Osteocyte (in vitro differentiated cells): Measurements from ENCODE around the gene ERMP1. TPM values are rescaled to one million over a fixed set of nuclear protein-coding genes. Genes with fewer than 3 reads are reported as not detected.

Source experiments
- DNase-seq: peaks from one replicate; pipeline ENCODE4 v3.0.0; 2021; ENCODE audit warnings: mixed read lengths; ENCODE audit not compliant: unreplicated experiment; ENCODE audit errors: extremely low spot score
- H3K27ac Mint-ChIP-seq: one replicate; pipeline ENCODE4 v1.8.0; 2021; ENCODE audit warnings: mild to moderate bottlenecking, mixed read lengths; ENCODE audit not compliant: unreplicated experiment
- H3K27me3 Mint-ChIP-seq: one replicate; pipeline ENCODE4 v1.8.0; 2021; ENCODE audit warnings: mixed read lengths; ENCODE audit not compliant: unreplicated experiment
- H3K36me3 Mint-ChIP-seq: one replicate; pipeline ENCODE4 v1.8.0; 2021; ENCODE audit warnings: mixed read lengths; ENCODE audit not compliant: unreplicated experiment
- H3K4me1 Mint-ChIP-seq: one replicate; pipeline ENCODE4 v1.8.0; 2021; ENCODE audit warnings: mixed read lengths; ENCODE audit not compliant: unreplicated experiment
- H3K4me3 Mint-ChIP-seq: one replicate; pipeline ENCODE4 v1.8.0; 2021; ENCODE audit warnings: mild to moderate bottlenecking, moderate library complexity, mixed read lengths; ENCODE audit not compliant: unreplicated experiment
- H3K9me3 Mint-ChIP-seq: one replicate; pipeline ENCODE4 v1.8.0; 2021; ENCODE audit warnings: mixed read lengths; ENCODE audit not compliant: unreplicated experiment
- total RNA-seq: library from RNA; stranded (reverse); gene quantifications from 2 replicates; pipeline ENCODE4 v1.2.1, GENCODE V29; 2021
- TF ChIP-seq, protein P1 (sequence below): fragments of 200-600 bp; sonication (generic); IDR thresholded peaks from 2 replicates; pipeline ENCODE4 v1.5.0; 2021; ENCODE audit warnings: antibody characterized with exemption, mild to moderate bottlenecking, moderate library complexity

Gene ERMP1
- total RNA-seq, 1 donor from 2014 or later: 19.7 TPM

DNA sequence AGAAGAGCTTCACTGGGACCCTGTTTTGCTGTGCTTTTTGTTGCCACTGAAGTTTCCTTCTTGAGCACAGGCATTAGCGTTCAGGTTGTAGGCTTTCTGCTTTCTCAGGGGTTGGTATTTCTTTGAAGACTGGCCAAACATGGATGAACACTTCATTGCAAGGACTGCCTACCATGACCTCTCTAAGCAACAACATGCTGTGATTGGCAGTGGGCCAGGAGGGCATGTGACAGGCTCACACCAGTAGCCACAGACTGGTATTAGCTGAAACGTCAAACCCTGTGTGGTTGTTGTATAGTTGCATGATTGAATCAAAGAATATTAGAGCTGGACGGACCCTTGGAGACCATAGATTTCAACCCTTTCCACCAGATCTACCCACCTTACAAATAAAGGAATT, 37.8 kb upstream of the ERMP1 start:
- no peak for DNase-seq
- Mint-ChIP-seq H3K27ac (no peak overlapping the region), H3K4me3 (no peak overlapping the region), H3K4me1 (peaks cover 20% of the 10 kb centered on the region), H3K27me3 (no peaks in the 10 kb centered on the region), H3K36me3 (no peaks in the 10 kb centered on the region), H3K9me3 (no peaks in the 10 kb centered on the region)
- TF ChIP-seq, protein P1, sequence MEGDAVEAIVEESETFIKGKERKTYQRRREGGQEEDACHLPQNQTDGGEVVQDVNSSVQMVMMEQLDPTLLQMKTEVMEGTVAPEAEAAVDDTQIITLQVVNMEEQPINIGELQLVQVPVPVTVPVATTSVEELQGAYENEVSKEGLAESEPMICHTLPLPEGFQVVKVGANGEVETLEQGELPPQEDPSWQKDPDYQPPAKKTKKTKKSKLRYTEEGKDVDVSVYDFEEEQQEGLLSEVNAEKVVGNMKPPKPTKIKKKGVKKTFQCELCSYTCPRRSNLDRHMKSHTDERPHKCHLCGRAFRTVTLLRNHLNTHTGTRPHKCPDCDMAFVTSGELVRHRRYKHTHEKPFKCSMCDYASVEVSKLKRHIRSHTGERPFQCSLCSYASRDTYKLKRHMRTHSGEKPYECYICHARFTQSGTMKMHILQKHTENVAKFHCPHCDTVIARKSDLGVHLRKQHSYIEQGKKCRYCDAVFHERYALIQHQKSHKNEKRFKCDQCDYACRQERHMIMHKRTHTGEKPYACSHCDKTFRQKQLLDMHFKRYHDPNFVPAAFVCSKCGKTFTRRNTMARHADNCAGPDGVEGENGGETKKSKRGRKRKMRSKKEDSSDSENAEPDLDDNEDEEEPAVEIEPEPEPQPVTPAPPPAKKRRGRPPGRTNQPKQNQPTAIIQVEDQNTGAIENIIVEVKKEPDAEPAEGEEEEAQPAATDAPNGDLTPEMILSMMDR: no peak

DNA sequence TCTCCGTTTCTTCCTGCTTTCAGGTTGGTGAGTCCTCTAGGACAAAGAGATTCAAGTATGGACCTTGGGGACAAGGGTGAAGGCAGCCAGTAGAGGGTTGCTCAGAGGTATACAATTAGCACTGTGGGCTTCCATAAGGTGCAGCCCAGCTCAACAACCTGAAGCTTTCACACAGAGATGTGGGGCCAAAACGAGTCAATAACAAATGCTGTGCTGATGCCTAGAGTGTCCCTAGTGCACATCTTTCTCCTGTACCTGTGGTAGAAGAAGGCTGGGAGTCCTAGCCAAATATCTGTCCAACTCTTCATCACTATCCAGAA, 37.1 kb upstream of the ERMP1 start:
- no peak for DNase-seq
- no peaks in the 10 kb centered on the region for H3K9me3 Mint-ChIP-seq
- no peak overlapping the region for H3K27ac Mint-ChIP-seq
- H3K36me3 Mint-ChIP-seq: no peaks in the 10 kb centered on the region
- no peaks in the 10 kb centered on the region for H3K27me3 Mint-ChIP-seq
- TF ChIP-seq, protein P1: no peak
- peaks cover 20% of the 10 kb centered on the region for H3K4me1 Mint-ChIP-seq
- H3K4me3 Mint-ChIP-seq: no peak overlapping the region

DNA sequence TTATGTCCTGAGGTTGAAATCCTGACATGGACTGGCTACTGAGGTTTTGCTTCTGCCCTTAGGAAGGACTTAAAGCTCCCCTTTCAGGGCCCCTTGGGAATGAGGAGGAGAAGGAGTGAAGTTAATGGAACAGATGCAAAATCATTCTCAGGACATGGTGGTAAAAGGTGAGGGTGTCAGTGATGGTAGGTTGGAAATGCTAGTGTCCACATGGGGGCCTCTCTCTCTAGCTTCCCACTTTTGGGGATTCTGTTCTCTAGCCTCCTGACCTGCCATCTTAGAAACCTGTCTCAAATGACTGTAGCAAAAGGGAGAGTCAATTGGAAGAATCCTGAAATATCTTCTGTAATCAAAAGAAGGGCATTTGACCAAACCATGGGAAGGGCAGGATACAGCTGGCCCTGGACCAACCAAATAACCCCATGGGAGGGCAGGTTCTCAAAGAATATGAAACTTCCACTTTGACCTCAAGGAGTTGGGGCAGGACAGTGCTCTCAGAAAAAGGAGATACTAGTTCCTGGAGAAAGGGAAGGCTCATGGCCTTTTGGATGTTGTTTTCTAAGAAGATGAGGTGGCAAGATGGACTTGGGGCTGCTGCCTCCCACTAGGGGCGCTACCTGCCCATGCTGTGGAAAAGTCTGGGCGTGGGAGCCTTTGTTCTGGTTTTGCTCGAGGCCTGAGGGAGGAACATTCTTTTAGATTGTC, 36.5 kb upstream of the ERMP1 start:
- Mint-ChIP-seq H3K4me1 (peaks cover 20% of the 10 kb centered on the region), H3K36me3 (no peaks in the 10 kb centered on the region), H3K27ac (no peak overlapping the region), H3K4me3 (no peak overlapping the region), H3K27me3 (no peaks in the 10 kb centered on the region), H3K9me3 (no peaks in the 10 kb centered on the region)
- no peak for DNase-seq
- TF ChIP-seq, protein P1: peak; percentile 21

DNA sequence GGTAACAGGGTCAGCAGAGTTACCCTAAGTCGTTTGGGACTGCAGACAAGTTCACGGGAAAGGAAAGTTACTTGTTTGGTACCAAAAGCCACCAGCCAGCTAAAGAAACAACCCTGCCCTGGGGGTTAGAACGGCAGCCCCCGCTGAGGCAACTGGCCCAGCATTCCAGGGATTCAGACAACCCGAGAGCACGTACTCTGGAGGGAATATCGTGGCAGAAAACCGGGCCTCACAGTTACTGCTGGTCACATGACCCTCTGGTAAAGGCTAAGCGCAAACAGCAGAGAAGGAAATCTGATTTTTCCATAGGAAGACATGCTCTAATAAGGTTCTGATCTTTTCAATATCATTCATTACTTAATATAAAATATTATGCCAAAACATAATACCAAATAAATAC, 35.3 kb upstream of the ERMP1 start:
- Mint-ChIP-seq H3K27me3 (no peaks in the 10 kb centered on the region), H3K4me3 (no peak overlapping the region), H3K4me1 (peaks cover 20% of the 10 kb centered on the region), H3K36me3 (no peaks in the 10 kb centered on the region), H3K27ac (no peak overlapping the region), H3K9me3 (no peaks in the 10 kb centered on the region)
- DNase-seq: no peak
- TF ChIP-seq, protein P1: no peak

DNA sequence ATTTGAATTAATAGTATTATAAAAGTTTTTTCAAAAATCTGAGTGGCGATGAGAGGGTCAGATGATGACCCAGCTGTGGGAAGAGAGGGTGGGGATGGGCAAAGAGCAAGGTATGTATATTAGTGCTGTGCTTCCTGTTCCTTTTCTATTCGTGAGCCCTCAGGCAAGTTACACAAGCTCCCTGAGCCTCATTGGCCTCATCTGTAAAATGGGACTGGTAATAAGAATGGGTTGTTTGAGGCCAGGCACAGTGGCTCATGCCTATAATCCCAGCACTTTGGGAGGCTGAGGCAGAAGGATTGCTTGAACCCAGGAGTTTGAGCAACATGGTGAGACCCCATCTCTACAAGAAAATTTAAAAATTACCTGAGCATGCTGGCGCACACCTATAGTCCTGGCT, 33.8 kb upstream of the ERMP1 start:
- Mint-ChIP-seq H3K4me3 (no peak overlapping the region), H3K36me3 (no peaks in the 10 kb centered on the region), H3K4me1 (peaks cover 15% of the 10 kb centered on the region), H3K27ac (no peak overlapping the region), H3K27me3 (no peaks in the 10 kb centered on the region), H3K9me3 (no peaks in the 10 kb centered on the region)
- DNase-seq: no peak
- TF ChIP-seq, protein P1: no peak
